ENCODE data around the gene NEMP2.

Gene NEMP2

GRCh38 chr2:190465060-190465459 is 69.5 kb downstream of the NEMP2 start:
- H3K4me3 ChIP-seq (ENCODE audit: low read depth, low read length): no peak overlapping the region
- no peak for TF ChIP-seq CTCF (IDR thresholded peaks at IDR 0.05; ENCODE audit: borderline replicate concordance, insufficient read depth, low read depth, low read length)

GRCh38 chr2:190462611-190463010 is 71.9 kb downstream of the NEMP2 start:
- no peak for TF ChIP-seq CTCF (IDR thresholded peaks at IDR 0.05; ENCODE audit: borderline replicate concordance, insufficient read depth, low read depth, low read length)
- H3K4me3 ChIP-seq (ENCODE audit: low read depth, low read length): no peak overlapping the region

DNA sequence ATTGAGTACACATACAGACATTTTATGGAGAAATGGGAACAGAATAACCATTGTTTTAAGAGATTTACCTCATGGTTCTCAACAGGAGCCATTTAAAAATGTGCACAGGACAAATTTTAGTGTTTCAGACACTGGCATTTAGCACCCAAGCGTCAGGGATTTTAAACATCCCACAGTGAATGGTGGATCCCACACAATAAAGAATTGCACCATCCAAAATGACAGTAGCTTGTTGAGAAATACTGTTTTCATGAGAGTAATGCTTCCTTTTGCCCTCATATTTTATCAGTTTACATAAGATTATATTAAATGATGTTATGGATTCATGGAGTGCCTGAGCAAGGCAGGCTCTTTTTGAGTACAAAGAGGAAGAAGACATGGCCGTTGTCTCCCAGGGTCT is 72.3 kb downstream of the NEMP2 start:
- H3K4me3 ChIP-seq (ENCODE audit: low read depth, low read length): no peak overlapping the region
- no peak for TF ChIP-seq CTCF (IDR thresholded peaks at IDR 0.05; ENCODE audit: borderline replicate concordance, insufficient read depth, low read depth, low read length)

- TF ChIP-seq CTCF (IDR thresholded peaks at IDR 0.05; ENCODE audit: borderline replicate concordance, insufficient read depth, low read depth, low read length): no peak
- no peak overlapping the region for H3K4me3 ChIP-seq (ENCODE audit: low read depth, low read length)
Measured at GRCh38 chr2:190460487-190460886, 74.0 kb downstream of the NEMP2 start.

GRCh38 chr2:190459881-190460280 is 74.6 kb downstream of the NEMP2 start:
- TF ChIP-seq CTCF (IDR thresholded peaks at IDR 0.05; ENCODE audit: borderline replicate concordance, insufficient read depth, low read depth, low read length): no peak

DNA sequence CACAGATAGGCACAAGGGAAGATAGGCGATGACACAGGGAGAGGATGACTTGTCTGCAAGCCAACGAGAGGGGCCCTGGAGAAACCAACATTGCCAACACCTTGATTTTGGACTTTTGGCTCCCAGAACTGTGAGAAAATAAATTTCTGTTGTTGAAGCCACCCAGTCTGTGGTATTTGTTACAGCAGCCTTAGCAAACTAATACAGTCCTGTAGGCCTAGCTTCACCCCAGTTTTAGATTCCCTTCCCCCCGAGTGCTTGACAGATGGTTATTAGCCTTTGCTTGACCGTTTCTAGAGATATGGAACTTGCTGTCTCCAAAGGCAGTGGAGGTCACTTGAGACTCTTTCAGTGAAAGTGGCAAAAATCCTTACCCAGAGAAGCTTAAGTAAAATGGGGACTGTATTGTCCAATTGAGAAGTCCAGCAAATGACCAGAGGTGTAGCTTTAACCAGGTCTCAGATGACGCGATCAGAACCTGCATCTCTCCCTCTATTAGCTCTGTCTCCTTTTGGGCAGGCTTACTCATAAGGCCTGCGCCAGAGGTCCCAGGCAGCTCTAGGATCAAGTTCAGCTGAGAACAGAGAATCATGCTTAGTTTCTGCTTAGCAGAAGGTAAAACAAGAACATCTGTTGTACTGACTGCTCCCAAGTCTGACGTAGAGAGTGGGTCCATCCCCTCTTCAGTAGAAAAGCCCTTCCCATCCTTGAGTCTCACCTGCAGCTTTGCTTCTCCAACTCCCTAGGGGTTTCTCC is 76.0 kb downstream of the NEMP2 start:
- no peak for TF ChIP-seq CTCF (IDR thresholded peaks at IDR 0.05; ENCODE audit: borderline replicate concordance, insufficient read depth, low read depth, low read length)
- H3K4me3 ChIP-seq (ENCODE audit: low read depth, low read length): no peak overlapping the region

More at GRCh38 chr2:190459881-190460280, 74.6 kb downstream of the NEMP2 start:
- no peak overlapping the region for H3K4me3 ChIP-seq (ENCODE audit: low read depth, low read length)

DNA sequence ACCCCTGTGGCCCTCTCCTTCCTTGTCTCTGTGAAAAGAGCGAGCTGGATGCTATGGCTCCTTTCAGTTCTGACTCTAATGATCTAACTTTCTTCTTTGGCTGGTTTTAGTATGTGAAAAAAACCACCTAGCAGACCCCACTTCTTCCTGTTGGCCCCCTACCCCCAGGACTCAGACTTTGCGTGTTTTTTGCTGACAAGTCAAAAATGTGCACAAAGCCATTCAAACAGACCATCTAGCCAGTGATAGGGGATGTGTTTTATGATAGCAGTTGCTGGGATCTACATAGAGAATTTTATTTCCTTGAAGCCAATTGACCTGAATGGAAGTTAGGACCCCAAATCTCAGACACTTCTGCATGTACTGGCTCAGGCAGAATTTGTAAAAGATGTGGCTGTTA is 77.3 kb downstream of the NEMP2 start:
- H3K4me3 ChIP-seq (ENCODE audit: low read depth, low read length): no peak overlapping the region
- no peak for TF ChIP-seq CTCF (IDR thresholded peaks at IDR 0.05; ENCODE audit: borderline replicate concordance, insufficient read depth, low read depth, low read length)
